Gastrocnemius medialis (tissue), 4 donors: ENCODE data around the gene MTFR2.
A peak's percentile ranks its signal among the peaks of the same experiment; 100 is the strongest.

Source experiments
- POLR2A ChIP-seq, 2 donors: fragments of 450-650 bp; IDR thresholded peaks; one replicate each; pipeline ENCODE4 v1.6.1; 2017; ENCODE audit warnings: antibody characterized with exemption in 2 of 2, mild to moderate bottlenecking in 2 of 2, moderate library complexity in 2 of 2
- TF ChIP-seq, protein P1 (sequence below), 5 experiments: fragments of 450-650 bp in 3 of 5; fragments of 200-600 bp in 2 of 5; sonication (generic) in 2 of 5; IDR thresholded peaks in 4 of 5; conservative IDR thresholded peaks in 1 of 5; 1 replicate in 4 of 5; 2 replicates in 1 of 5; pipeline ENCODE4 v1.5.1; 2016 to 2019; ENCODE audit warnings: antibody characterized with exemption in 5 of 5, mild to moderate bottlenecking in 3 of 5, moderate library complexity in 3 of 5

DNA sequence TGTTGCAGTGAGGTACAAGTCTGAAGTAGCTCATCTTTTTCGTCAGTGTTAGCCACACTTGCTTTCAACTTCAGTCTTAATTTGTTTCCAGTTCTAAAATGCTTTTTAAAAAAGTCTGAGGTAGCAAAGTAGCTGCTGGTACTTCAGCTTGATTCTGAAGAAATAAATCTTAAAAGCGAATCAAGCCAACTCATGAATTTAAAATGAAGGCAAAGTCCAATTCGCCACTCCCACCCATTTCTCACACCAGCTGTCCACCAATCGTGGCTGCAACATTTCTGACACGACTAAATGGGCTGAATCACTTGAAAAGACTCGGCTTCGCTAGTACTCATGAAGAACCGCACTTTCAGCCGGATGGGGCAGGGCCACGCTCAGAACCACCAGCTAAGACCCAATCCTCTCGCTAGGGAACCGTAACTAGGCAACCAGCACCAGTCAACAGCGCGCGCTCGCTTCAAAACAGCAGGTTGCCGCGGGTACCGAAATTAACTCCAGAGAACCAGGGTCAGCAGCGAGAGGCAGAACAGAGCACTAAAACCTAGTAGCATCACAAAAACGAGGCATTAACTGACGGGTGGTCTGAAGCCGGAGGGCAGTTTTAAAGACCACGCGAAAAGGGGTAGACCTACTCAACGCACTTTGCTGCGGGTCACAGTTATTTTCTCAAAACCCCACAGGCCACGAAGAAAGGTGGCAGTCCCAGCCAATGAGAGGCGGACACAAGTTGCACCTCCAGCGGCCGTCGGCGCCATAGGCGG lies 38.6 kb upstream of the MTFR2 start:
- no peak for TF ChIP-seq POLR2A (IDR thresholded peaks at IDR 0.05)
- TF ChIP-seq, protein P1, sequence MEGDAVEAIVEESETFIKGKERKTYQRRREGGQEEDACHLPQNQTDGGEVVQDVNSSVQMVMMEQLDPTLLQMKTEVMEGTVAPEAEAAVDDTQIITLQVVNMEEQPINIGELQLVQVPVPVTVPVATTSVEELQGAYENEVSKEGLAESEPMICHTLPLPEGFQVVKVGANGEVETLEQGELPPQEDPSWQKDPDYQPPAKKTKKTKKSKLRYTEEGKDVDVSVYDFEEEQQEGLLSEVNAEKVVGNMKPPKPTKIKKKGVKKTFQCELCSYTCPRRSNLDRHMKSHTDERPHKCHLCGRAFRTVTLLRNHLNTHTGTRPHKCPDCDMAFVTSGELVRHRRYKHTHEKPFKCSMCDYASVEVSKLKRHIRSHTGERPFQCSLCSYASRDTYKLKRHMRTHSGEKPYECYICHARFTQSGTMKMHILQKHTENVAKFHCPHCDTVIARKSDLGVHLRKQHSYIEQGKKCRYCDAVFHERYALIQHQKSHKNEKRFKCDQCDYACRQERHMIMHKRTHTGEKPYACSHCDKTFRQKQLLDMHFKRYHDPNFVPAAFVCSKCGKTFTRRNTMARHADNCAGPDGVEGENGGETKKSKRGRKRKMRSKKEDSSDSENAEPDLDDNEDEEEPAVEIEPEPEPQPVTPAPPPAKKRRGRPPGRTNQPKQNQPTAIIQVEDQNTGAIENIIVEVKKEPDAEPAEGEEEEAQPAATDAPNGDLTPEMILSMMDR (IDR thresholded peaks at IDR 0.05 in 4 of 5, conservative IDR thresholded peaks at IDR 0.05 in 1 of 5): peak in 4 of 5 experiments; percentile 29 to 57 (median 52)
